Measurements from ENCODE around the gene ZNF460. TPM values are rescaled to one million over a fixed set of nuclear protein-coding genes. Genes with fewer than 3 reads are reported as not detected.
A peak's percentile ranks its signal among the peaks of the same experiment; 100 is the strongest.

The ZNF460 gene
- polyA plus RNA-seq, 1 experiment = 11.2 TPM

DNA sequence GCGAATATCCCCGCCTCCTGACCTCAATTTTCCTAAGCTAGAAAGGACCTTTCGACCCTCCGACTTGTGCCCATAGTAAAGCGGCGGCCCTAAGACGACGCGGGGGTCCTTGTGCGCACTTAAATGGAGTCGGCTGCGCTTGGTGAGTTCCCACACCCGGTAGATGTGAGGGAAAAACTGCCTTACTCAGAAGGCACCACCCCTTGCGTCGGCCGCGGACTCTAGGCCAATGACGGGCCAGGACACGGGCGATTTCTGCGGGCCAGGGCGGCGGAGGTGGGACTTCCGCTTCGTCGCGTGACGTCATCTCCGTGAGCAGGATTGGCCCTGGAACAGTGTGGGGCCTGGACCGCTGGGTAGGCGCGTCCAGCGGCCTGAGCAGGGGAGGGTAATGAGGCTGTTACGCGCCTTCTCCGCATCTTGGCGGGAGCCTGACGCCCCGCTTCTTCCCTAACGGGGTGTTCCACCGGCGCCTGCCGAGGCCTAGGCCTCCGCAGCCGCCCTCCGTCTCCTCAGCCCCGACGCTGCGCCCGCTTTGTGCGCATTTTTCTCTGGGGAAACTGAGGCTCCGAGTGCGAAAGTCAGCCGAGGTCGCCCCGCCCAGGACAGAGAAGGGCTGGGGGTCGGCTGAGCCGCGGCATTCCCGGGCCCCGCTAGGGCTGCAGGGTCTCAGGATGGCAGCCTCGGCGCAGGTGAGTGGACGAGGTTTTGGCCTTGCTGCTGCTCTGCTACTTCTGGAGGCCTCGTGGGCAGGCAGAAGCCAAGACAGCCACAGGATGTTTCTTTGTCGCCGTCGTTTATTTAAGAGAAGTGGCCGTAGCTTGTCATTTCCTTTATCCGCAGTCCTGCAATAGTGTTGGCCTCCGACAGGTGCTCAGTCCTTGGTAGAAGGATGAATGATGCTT lies 40.1 kb downstream of the ZNF460 start, which contains the start of gene ZNF543:
Gene ZNF543, plus strand, starts transcription at position 293 of the 905 bp plus-strand sequence. Its CDS starts 382 bp downstream, at position 675.
- Histone ChIP-seq H3K27ac (ENCODE audit: low read depth, low read length) (peak within 1 kb of the TSS; percentile 81), H3K9me3 (ENCODE audit: control insufficient read depth, insufficient read depth, low read length) (peaks cover 4% of the 10 kb centered on the region; the same call in 1 of the 2 replicates), H3K27me3 (ENCODE audit: control insufficient read depth, insufficient read depth, low read length) (peaks cover 4% of the 10 kb centered on the region), H3K4me3 (ENCODE audit: low read depth, low read length) (peak within 1 kb of the TSS; percentile 85)
- POLR2A ChIA-PET = interaction anchor here (0.6 to 0.7 kb wide), 3 partner anchors 19 to 128 kb away, joined by 3 to 7 read pairs (median 7); no protein-coding TSS in a partner anchor
- TF ChIP-seq, protein P1, sequence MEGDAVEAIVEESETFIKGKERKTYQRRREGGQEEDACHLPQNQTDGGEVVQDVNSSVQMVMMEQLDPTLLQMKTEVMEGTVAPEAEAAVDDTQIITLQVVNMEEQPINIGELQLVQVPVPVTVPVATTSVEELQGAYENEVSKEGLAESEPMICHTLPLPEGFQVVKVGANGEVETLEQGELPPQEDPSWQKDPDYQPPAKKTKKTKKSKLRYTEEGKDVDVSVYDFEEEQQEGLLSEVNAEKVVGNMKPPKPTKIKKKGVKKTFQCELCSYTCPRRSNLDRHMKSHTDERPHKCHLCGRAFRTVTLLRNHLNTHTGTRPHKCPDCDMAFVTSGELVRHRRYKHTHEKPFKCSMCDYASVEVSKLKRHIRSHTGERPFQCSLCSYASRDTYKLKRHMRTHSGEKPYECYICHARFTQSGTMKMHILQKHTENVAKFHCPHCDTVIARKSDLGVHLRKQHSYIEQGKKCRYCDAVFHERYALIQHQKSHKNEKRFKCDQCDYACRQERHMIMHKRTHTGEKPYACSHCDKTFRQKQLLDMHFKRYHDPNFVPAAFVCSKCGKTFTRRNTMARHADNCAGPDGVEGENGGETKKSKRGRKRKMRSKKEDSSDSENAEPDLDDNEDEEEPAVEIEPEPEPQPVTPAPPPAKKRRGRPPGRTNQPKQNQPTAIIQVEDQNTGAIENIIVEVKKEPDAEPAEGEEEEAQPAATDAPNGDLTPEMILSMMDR (IDR thresholded peaks at IDR 0.05; ENCODE audit: low read depth, low read length) = no peak
- CTCF ChIA-PET = interaction anchor here (0.6 to 0.8 kb wide), 2 partner anchors 19 to 74 kb away, joined by 3 read pairs; no protein-coding TSS in a partner anchor
- DNase-seq (ENCODE audit: low read depth, low spot score) = peak; percentile 86

DNA sequence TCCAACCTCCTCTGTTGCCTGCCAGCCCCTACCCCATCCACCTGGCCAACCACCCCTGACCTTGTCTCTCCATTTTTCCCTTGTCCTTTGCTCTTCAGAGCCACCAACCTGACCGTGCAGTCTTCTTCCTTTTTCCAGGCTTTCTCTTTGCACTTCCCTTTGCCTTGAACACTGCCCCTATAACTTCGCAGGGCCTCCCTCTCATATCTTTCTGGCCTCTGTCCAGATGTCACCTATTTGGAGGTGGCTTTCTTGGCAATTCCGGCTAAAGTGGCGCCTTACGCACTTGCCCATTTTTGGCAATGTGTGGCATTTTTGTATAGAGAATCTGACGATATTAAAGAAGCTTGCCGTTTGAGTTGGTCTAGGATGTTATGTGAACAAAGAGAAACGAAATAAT lies 40.8 kb downstream of the ZNF460 start:
- TF ChIP-seq, protein P1 (IDR thresholded peaks at IDR 0.05; ENCODE audit: low read depth, low read length) = no peak
- Histone ChIP-seq H3K9me3 (ENCODE audit: control insufficient read depth, insufficient read depth, low read length) (peaks cover 4% of the 10 kb centered on the region; the same call in 1 of the 2 replicates), H3K4me3 (ENCODE audit: low read depth, low read length) (peak overlapping the region; percentile 85), H3K27me3 (ENCODE audit: control insufficient read depth, insufficient read depth, low read length) (peaks cover 3% of the 10 kb centered on the region), H3K27ac (ENCODE audit: low read depth, low read length) (no peak overlapping the region)
- no peak for DNase-seq (ENCODE audit: low read depth, low spot score)
- CTCF ChIA-PET = interaction anchor here (0.8 kb wide), 1 partner anchor 20 kb away, joined by 3 read pairs; no protein-coding TSS in a partner anchor
- POLR2A ChIA-PET = no interaction called here

DNA sequence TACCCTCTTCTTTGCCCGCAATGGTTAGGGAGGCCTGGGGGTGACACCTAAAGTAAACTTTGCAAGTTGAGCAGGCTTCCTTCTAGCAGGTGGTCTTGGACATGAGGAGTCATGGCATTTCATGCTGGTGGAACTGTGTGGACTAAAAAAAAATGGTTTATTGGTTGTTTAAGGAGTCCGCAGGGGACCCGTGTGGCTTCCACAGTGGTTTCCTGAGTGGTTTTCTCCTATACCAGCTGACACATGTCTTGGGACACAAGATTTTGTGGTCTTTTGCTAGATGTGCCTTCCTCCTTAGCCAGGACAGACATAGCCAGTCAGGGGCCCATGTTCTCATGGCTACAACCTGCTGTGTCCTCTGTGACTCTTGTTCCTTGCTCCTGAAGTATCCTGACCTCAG lies 41.5 kb downstream of the ZNF460 start:
- TF ChIP-seq, protein P1 (IDR thresholded peaks at IDR 0.05; ENCODE audit: low read depth, low read length) = no peak
- POLR2A ChIA-PET = no interaction called here
- Histone ChIP-seq H3K4me3 (ENCODE audit: low read depth, low read length) (peak overlapping the region; percentile 85), H3K27me3 (ENCODE audit: control insufficient read depth, insufficient read depth, low read length) (peaks cover under 1% of the 10 kb centered on the region), H3K27ac (ENCODE audit: low read depth, low read length) (peak overlapping the region; percentile 52), H3K9me3 (ENCODE audit: control insufficient read depth, insufficient read depth, low read length) (peaks cover 4% of the 10 kb centered on the region; the same call in 1 of the 2 replicates)
- CTCF ChIA-PET = no interaction called here
- no peak for DNase-seq (ENCODE audit: low read depth, low spot score)

DNA sequence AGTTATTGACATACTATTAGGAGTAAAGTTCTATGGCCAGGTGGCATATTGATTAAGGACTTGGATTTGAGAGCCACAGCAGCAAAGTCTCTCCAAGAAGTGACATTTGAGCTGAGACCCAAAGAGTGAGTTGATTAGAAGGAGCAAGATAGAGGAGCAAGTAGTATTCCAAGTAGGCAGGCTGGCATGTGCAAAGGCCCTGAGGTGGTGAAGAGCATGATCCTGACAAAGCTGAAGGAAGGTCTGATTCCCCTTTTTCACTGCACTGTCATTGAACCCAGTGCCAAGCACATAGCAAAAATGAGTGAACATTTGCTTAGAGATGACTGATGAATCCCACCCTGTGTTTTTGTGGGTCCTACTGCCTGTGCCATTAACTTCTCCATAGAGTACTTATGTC lies 44.7 kb downstream of the ZNF460 start:
- Histone ChIP-seq H3K27ac (ENCODE audit: low read depth, low read length) (no peak overlapping the region), H3K4me3 (ENCODE audit: low read depth, low read length) (no peak overlapping the region), H3K27me3 (ENCODE audit: control insufficient read depth, insufficient read depth, low read length) (no peaks in the 10 kb centered on the region), H3K9me3 (ENCODE audit: control insufficient read depth, insufficient read depth, low read length) (peaks cover 12% of the 10 kb centered on the region)
- TF ChIP-seq, protein P1 (IDR thresholded peaks at IDR 0.05; ENCODE audit: low read depth, low read length) = no peak
- ChIA-PET CTCF (no interaction called here), POLR2A (no interaction called here)
- DNase-seq (ENCODE audit: low read depth, low spot score) = no peak

DNA sequence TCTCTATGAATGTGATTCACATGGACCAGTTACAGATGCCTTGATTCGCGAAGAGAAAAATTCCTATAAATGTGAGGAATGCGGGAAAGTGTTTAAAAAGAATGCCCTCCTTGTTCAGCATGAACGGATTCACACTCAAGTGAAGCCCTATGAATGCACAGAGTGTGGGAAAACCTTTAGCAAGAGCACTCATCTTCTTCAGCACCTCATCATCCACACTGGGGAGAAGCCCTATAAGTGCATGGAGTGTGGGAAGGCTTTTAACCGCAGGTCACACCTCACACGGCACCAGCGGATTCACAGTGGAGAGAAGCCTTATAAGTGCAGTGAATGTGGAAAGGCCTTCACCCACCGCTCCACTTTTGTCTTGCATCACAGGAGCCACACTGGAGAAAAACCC lies 47.7 kb downstream of the ZNF460 start:
- ChIA-PET POLR2A (no interaction called here), CTCF (no interaction called here)
- TF ChIP-seq, protein P1 (IDR thresholded peaks at IDR 0.05; ENCODE audit: low read depth, low read length) = no peak
- Histone ChIP-seq H3K9me3 (ENCODE audit: control insufficient read depth, insufficient read depth, low read length) (peaks cover 8% of the 10 kb centered on the region; the same call in 1 of the 2 replicates), H3K4me3 (ENCODE audit: low read depth, low read length) (no peak overlapping the region), H3K27ac (ENCODE audit: low read depth, low read length) (no peak overlapping the region), H3K27me3 (ENCODE audit: control insufficient read depth, insufficient read depth, low read length) (no peaks in the 10 kb centered on the region)
- no peak for DNase-seq (ENCODE audit: low read depth, low spot score)

Measured in AG04450 (cell line).